OCI-LY3 (cell line): ENCODE measurements around the gene NMT1.

Experiments used
- H2AFZ ChIP-seq: fragments of 200-600, 300-600 bp; shearing (Covaris generic); 2 replicates; pipeline ENCODE4 v1.6.0; 2014; ENCODE audit warnings: antibody characterized with exemption, low read depth, low read length
- H3K27ac ChIP-seq: fragments of 200-600, 300-600 bp; sonication (generic); 2 replicates; pipeline ENCODE4 v1.5.1; 2014; ENCODE audit warnings: mild to moderate bottlenecking, low read length, moderate library complexity, mixed read lengths
- H3K27me3 ChIP-seq: fragments of 200-600, 300-600 bp; sonication (generic); 2 replicates; pipeline ENCODE4 v1.6.1; 2014; ENCODE audit warnings: low read depth, low read length, mixed read lengths
- H3K36me3 ChIP-seq: fragments of 200-600, 300-600 bp; sonication (generic); replicated peaks from 2 replicates; pipeline ENCODE3; 2014; ENCODE audit warnings: low read depth, low read length, mixed read lengths
- H3K4me1 ChIP-seq: fragments of 300-600, 200-600 bp; sonication (generic); 2 replicates; pipeline ENCODE4 v1.6.1; 2014; ENCODE audit warnings: low read length, mixed read lengths
- H3K4me2 ChIP-seq: fragments of 200-600, 300-600 bp; sonication (generic); 2 replicates; pipeline ENCODE4 v1.6.1; 2014; ENCODE audit warnings: low read length, mixed read lengths
- H3K4me3 ChIP-seq: fragments of 300-600, 200-600 bp; sonication (generic); 2 replicates; pipeline ENCODE4 v1.5.1; 2014; ENCODE audit warnings: antibody characterized with exemption, mild to moderate bottlenecking, low read length, moderate library complexity
- H3K79me2 ChIP-seq: fragments of 300-600, 200-600 bp; shearing (Covaris generic); 2 replicates; pipeline ENCODE4 v1.6.1; 2014; ENCODE audit warnings: mild to moderate bottlenecking, low read length, mixed read lengths
- H3K9ac ChIP-seq: fragments of 300-600, 200-600 bp; shearing (Covaris generic); 2 replicates; pipeline ENCODE4 v1.6.0; 2014; ENCODE audit warnings: mild to moderate bottlenecking, low read length, moderate library complexity
- H3K9me3 ChIP-seq: fragments of 200-600, 300-600 bp; shearing (Covaris generic); 2 replicates; pipeline ENCODE4 v1.6.1; 2014; ENCODE audit warnings: low read length, mixed read lengths; ENCODE audit not compliant: insufficient read depth
- H4K20me1 ChIP-seq: fragments of 200-600, 300-600 bp; sonication (generic); 2 replicates; pipeline ENCODE4 v1.6.1; 2016; ENCODE audit warnings: low read length, mixed read lengths; ENCODE audit not compliant: insufficient read depth
- CTCF ChIP-seq: fragments of 200-600, 300-600 bp; sonication (generic); IDR thresholded peaks from 2 replicates; pipeline ENCODE4 v1.5.1; 2014; ENCODE audit warnings: antibody characterized with exemption, low read length, low read depth
- EZH2phosphoT487 ChIP-seq: fragments of 200-600 bp; shearing (Covaris generic); IDR thresholded peaks from 2 replicates; pipeline ENCODE4 v1.6.1; 2018; ENCODE audit warnings: antibody characterized with exemption, mixed run types, low read depth

The NMT1 gene

DNA sequence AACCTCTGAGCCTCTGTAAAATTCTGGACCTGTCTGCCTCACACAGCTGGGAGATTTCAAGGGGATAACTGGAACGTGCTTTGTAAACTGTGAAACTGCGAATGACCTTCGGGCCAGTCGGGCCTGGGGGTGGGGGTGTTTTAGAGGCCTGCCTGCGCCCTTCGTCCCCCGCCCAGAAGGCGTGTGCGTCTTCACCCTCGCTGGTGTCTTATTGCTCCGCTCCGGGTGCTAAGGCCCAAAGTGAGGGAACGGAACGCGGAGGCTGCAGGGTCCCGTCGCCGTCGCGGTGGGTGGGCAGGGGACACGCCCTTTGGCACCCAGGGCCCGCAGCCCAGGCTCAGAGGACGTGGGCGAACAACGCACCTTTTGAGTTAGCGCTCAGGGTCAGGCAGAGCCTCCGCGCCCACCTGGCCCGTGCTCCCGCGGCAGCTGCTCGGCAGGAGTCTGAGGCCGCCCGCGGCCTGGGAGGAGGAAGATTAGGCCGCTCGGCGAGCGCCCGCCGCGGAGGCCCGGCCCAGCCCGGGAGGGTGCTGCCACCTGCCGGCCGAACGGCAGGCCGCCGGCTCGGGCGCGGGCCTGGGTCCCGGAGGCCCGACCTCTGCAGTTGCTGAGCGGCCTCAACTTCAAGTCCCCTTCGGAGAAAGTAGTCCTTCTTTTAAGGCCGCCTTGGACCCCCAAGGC is 39.4 kb upstream of the NMT1 start:
- Histone ChIP-seq H3K4me3 (peak overlapping the region; percentile 80), H3K9ac (peak overlapping the region; percentile 72), H3K9me3 (no peaks in the 10 kb centered on the region), H4K20me1 (no peaks in the 10 kb centered on the region), H3K4me1 (peaks cover 34% of the 10 kb centered on the region), H3K79me2 (no peaks in the 10 kb centered on the region), H3K27ac (0 out of 2 replicates have a peak overlapping the region, but pooled peaks have one; percentile 22), H3K4me2 (peak overlapping the region; percentile 96), H3K36me3 (peaks cover 3% of the 10 kb centered on the region), H2AFZ (peak overlapping the region; percentile 76), H3K27me3 (peaks cover 31% of the 10 kb centered on the region)
- TF ChIP-seq CTCF, result peak; percentile 72
- TF ChIP-seq EZH2phosphoT487, result no peak

GRCh38 chr17:45022288-45022648 is 38.8 kb upstream of the NMT1 start:
- Histone ChIP-seq H3K36me3 (peaks cover 4% of the 10 kb centered on the region), H3K9me3 (no peaks in the 10 kb centered on the region), H3K79me2 (no peaks in the 10 kb centered on the region), H3K27ac (peak overlapping the region; percentile 22; the same call in 1 of the 2 replicates), H3K4me2 (peak overlapping the region; percentile 96), H3K9ac (peak overlapping the region; percentile 72), H3K4me3 (peak overlapping the region; percentile 80), H3K4me1 (peaks cover 34% of the 10 kb centered on the region), H3K27me3 (peaks cover 31% of the 10 kb centered on the region), H2AFZ (peak overlapping the region; percentile 63), H4K20me1 (no peaks in the 10 kb centered on the region)
- TF ChIP-seq CTCF (no peak), EZH2phosphoT487 (no peak)

DNA sequence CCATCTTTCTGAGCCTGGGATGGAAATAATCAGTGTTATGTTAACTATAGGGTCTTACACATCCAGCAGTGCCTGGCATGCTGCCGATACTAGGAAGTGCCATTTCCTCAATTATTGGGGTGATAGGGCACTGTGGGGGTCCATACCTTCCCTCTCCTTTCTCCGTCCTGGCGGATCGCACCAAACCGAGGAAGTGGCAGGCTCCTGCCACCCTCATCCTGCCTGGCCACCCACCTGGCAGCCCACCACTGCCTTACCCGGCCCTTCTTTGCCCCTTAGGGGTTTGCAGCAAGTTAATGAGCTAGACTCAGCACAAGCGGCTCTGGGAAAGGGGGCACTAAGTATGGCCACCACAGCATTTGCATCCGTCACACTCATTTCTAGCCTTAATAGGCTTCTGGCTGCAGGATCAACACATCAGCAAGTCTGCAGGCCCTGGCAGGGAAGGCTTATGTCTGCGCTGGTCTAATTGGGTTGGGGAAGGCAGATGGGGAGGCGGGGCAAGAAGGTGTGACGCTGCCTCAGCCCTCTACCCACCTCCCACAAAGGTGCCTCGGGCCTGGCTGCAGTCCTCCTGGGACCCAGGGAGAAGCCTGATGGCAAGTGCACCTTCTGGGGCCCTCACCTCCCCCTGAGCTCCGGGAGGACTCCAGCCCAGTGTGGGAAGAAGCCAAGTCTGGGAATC is 38.3 kb upstream of the NMT1 start:
- Histone ChIP-seq H3K4me1 (peaks cover 34% of the 10 kb centered on the region), H3K27ac (peak overlapping the region; percentile 30; the same call in 1 of the 2 replicates), H3K9me3 (no peaks in the 10 kb centered on the region), H3K4me2 (peak overlapping the region; percentile 96), H4K20me1 (no peaks in the 10 kb centered on the region), H3K9ac (peak overlapping the region; percentile 72), H3K27me3 (peaks cover 31% of the 10 kb centered on the region), H2AFZ (peak overlapping the region; percentile 63), H3K36me3 (peaks cover 4% of the 10 kb centered on the region), H3K4me3 (peak overlapping the region; percentile 80), H3K79me2 (no peaks in the 10 kb centered on the region)
- TF ChIP-seq EZH2phosphoT487 (no peak), CTCF (no peak)

DNA sequence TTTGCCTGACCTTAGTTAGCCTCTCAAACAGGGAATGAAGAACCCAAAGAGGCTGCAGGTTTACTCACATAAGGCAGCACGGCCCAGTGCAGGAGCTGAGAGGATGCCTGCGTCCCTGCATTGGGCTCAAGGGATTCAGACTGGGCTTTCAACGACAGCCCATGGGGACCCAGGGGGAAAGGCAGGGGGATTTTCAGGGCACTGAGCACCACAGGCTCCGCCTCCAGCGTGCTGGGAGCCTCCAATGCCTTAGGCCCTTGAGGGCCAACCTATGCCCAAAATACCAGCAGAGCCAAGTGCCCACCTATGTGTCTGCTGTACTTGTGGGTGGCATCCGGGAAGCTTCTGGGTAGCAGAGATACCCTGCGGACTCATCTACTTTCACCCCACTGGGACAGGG is 32.0 kb upstream of the NMT1 start:
- Histone ChIP-seq H3K9ac (peak overlapping the region; percentile 16; the same call in 1 of the 2 replicates), H2AFZ (no peak overlapping the region), H4K20me1 (no peaks in the 10 kb centered on the region), H3K36me3 (peaks cover 4% of the 10 kb centered on the region), H3K27ac (no peak overlapping the region), H3K79me2 (no peaks in the 10 kb centered on the region), H3K27me3 (no peaks in the 10 kb centered on the region), H3K4me1 (peaks cover 29% of the 10 kb centered on the region), H3K9me3 (no peaks in the 10 kb centered on the region), H3K4me2 (peak overlapping the region; percentile 56), H3K4me3 (peak overlapping the region; percentile 8; the same call in 1 of the 2 replicates)
- TF ChIP-seq EZH2phosphoT487 (no peak), CTCF (no peak)
